Anterior cingulate cortex (tissue), 58 donors: Measurements from ENCODE around the gene S100A5.
"Not testable (repeated sequence)": the region's sequence is repeated elsewhere in the genome, so short reads cannot be mapped to it uniquely, and the experiment has no call there.

ENCODE experiments used
- DNase-seq, 58 donors: peaks; one replicate each; lab custom pipeline; 2025; lab: John Stamatoyannopoulos, UW

S100A5 gene

GRCh38 chr1:153535242-153536011 lies 5.3 kb downstream of the S100A5 start, which contains the start of gene S100A6:
TSS of gene S100A6 (minus strand) at chr1:153535991. CDS start at chr1:153535339, 652 bp downstream.
- peak in 12 of 58 donors; percentile 13 to 74 (median 26) for DNase-seq

GRCh38 chr1:153534925-153535241 lies 5.9 kb downstream of the S100A5 start:
- no peak for DNase-seq

DNA sequence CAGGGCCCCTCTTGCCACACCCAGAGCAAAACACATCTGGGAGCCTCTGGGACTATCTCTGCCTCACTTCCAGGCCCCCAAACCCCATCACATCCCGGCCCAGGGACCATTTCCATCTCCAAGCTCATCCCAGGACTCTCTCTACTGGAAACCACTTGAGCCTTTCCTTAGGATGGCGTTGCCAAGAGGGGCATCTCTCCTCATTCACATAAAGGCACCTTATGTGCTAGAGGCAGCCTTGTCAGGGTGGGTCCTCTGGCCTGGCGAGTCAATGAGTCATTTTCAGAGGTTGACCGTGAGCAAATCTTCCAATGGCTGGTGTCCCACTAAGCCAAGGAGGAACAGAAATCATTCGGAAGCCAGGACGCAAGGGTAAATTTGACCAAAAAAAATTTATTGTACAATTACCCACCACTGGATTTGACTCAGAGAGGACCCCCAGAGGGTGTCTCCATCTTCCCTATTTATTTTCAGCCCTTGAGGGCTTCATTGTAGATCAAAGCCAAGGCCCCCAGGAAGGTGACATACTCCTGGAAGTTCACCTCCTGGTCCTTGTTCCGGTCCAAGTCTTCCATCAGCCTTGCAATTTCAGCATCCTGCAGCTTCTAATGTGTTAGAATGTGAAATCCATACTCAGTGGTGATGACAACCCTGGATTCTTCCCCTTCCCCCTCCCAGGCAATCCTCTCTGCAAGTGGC lies 6.4 kb downstream of the S100A5 start:
- DNase-seq: no peak

- DNase-seq: peak in 10 of 58 donors; percentile 13 to 62 (median 28)
These were observed 7.0 kb downstream of the S100A5 start for GRCh38 chr1:153533689-153534201.

- DNase-seq: peak in 54 of 58 donors; percentile 22 to 80 (median 54)
These were observed 7.8 kb downstream of the S100A5 start for GRCh38 chr1:153532769-153533599.

- DNase-seq: no peak
These were observed 8.6 kb downstream of the S100A5 start for GRCh38 chr1:153532181-153532580.

GRCh38 chr1:153531638-153532037 lies 9.1 kb downstream of the S100A5 start:
- DNase-seq: no peak

DNA sequence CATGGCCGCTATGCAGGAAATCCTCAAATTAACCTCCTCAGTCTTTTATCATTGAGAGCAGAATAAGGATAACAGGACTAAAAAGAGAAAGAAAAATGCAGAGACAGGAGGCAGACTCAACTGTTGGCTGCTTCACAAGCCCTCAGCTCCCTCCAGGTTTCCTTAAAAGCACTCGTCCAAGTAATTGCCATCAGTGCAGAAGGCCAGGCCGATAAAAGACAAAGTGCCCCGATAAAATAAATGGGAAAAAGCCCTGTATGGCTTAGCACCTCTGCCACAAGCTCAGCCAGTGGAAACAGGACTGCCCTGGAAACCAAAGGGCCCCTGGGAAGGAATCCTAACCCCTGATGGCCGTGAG lies 13.1 kb downstream of the S100A5 start:
- no peak for DNase-seq

GRCh38 chr1:153527023-153527682 lies 13.6 kb downstream of the S100A5 start:
- no peak for DNase-seq

DNA sequence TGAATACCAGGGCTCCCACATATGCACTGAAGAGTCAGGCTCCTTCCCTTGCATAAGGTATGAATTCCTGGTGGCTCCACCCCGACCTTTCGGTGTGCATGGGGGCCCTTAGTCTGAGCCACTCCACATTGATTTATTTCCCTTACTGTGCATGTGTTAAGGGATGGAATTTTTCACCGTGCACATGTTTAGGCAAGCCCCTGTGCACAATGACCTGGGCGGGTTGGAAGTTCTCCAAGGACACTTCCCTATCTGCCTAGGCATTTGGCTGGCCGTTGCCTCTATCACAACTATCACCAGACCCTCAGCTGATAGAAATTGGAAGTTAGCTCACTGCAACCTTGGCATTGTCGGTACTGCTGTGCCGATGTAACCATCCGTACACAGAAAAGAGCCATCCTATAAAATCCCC lies 14.6 kb downstream of the S100A5 start:
- DNase-seq: no peak

- DNase-seq: no peak
These were observed 15.5 kb downstream of the S100A5 start for GRCh38 chr1:153525088-153525728.

DNA sequence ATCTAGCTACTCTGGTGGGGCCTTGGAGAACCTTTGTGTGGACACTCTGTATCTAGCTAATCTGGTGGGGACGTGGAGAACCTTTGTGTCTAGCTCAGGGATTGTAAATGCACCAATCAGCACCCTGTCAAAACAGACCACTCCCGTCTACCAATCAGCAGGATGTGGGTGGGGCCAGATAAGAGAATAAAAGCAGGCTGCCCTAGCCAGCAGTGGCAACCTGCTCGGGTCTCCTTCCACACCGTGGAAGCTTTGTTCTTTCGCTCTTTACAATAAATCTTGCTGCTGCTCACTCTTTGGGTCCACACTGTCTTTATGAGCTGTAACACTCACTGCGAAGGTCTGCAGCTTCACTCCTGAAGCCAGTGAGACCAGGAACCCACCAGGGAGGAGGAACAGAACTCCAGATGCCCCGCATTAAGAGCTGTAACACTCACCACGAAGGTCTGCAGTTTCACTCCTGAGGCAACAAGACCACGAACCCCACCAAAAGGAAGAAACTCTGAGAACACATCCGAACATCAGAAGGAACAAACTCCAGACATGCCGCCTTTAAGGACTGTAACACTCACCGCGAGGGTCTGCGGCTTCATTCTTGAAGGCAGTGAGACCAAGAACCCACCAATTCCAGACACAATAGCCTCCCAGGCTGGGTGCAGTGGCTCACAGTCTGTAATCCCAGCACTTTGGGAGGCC lies 18.2 kb downstream of the S100A5 start:
- not testable (repeated sequence) for DNase-seq

DNA sequence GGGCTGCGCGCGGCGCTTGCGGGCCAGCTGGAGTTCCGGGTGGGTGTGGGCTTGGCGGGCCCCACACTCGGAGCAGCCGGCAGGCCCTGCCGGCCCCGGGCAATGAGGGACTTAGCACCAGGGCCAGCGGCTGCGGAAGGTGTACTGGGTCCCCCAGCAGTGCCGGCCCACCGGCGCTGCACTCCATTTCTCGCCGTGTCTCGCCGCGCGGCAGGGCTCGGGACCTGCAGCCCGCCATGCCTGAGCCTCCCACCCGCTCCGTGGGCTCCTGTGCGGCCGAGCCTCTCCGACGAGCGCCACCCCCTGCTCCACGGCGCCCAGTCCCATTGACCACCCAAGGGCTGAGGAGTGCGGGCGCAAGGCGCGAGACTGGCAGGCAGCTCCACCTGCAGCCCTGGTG lies 18.9 kb downstream of the S100A5 start:
- DNase-seq: not testable (repeated sequence)

DNA sequence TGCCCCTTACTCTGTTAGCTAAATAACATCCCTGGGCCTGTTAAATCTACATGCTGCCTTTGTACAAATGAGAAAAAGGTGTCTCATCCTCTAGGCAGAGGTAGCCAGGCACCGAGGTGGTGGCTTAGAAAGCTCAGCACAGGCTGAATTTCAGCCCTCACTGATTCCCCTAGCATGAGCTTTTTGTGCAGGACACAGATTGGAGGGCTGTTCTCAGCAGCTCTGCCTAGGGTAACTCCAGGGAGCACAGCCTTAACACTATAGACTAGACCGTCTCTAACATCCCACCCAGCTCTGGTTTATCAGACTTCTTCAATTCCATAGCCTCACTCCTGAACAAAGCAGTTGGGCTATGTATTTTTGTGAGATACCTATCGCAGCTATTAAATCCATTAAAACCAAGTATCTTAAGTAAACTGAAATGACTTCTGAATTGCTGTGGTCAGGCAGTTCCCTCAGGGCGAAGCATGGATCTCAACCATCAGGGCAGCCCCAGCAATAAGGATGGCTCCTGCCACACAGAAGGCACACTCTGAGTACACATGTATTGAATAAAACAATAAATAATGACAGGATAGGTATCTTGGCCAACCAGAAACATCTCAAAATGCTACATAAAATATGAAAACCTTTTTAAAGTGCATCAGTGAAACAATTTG lies 19.8 kb downstream of the S100A5 start:
- DNase-seq: no peak

GRCh38 chr1:153520137-153520691 lies 20.5 kb downstream of the S100A5 start:
- DNase-seq: not testable (repeated sequence)

DNA sequence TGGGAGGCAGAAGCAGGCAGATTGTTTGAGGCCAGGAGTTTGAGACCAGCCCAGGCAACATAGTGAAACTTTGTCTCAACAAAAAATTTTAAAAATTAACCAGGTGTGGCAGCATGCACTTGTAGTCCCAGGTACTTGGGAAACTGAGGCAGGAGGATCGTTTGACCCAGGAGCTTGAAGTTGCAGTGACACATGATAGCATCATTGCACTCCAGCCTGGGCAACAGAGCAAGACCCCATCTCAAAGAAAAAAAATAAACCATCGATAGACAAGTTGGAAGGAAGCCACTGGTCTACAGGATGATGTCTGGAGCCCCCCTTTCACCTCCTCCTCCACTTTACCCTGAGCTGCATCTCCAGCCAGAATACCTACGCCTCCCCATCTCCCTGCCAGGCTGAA lies 21.5 kb downstream of the S100A5 start:
- no peak for DNase-seq

DNA sequence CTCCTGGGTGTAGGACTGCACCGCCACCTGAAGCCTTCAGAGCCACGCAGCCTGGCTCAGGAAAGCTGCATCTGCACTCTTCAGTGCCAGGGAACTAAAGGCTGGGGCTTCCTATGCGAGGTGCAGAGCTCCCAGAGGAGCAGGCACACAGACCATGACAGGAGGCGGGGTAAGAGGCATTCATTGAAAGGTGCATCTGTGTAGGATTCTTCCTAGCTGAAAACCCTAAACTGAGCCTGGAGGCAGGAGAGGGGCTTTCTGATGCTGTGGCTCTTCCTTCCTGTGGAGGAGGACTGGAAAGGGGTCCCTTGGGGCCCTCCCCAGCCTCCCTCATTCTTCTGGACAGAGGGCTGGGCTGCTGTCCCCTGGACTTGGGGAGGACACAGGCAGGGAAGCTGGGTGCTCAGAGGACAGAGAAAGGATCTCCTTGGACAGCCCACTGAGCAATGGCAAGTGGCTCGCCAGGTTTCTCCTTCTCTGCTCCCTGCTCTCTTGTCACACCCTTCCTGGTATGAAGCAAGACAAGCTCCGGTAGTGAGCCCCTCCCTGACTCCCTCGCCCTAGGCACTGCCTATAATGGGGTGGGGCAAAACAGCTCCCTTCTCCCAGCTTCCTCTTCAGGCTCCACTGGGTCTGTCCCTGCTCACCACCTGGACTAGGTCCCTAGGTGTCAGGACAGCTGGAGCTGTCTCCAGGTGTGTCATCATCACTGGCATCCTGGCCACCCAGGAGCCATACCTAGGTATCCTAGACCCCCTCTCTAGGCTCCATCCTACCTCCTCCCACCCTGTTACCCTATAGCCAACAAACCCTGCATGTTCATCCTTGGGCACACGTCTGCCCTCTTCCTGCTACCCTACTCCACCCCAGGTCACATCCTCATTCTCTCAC lies 25.0 kb downstream of the S100A5 start:
- no peak for DNase-seq
